DND-41 (cell line): ENCODE data around the gene ENTREP1.

Source experiments
- ATAC-seq: fragments of 200-7000 bp; cut with Tn5 transposase; 3 replicates; pipeline ENCODE4 v1.9.1; 2021; ENCODE audit warnings: low read depth; ENCODE audit not compliant: insufficient read depth
- DNase-seq: peaks from one replicate; pipeline ENCODE4 v3.0.0-alpha.2; 2020
- H2AFZ ChIP-seq: 2 replicates; pipeline ENCODE4 v1.6.0; 2012; ENCODE audit warnings: low read depth, low read length
- H3K27ac ChIP-seq: 2 replicates; pipeline ENCODE4 v1.5.1; 2012; ENCODE audit warnings: low read length, inconsistent platforms
- H3K27me3 ChIP-seq: fragments of 200-600 bp; sonication (generic); 2 replicates; pipeline ENCODE4 v1.6.0; 2012; ENCODE audit warnings: low read length, mild to moderate bottlenecking, inconsistent platforms; ENCODE audit not compliant: insufficient read depth, poor library complexity
- H3K36me3 ChIP-seq: 2 replicates; pipeline ENCODE4 v1.5.1; 2012; ENCODE audit warnings: low read length, inconsistent platforms; ENCODE audit not compliant: insufficient read depth
- H3K4me1 ChIP-seq: 2 replicates; pipeline ENCODE4 v1.5.1; 2012; ENCODE audit warnings: mild to moderate bottlenecking, low read length; ENCODE audit not compliant: insufficient read depth
- H3K4me2 ChIP-seq: 2 replicates; pipeline ENCODE4 v1.6.0; 2012; ENCODE audit warnings: mild to moderate bottlenecking, moderate library complexity, low read length, inconsistent platforms; ENCODE audit not compliant: insufficient read depth
- H3K4me3 ChIP-seq, 2 experiments: fragments of 200-600 bp in 1 of 2; shearing (Covaris generic) in 1 of 2; 2 replicates each; pipeline ENCODE4 v1.5.1; 2012 to 2016; ENCODE audit warnings: inconsistent platforms in 2 of 2, low read length in 2 of 2, mild to moderate bottlenecking in 2 of 2, low read depth in 1 of 2, moderate library complexity in 1 of 2
- H3K79me2 ChIP-seq: 2 replicates; pipeline ENCODE4 v1.6.0; 2012; ENCODE audit warnings: low read length, inconsistent platforms; ENCODE audit not compliant: insufficient read depth
- H3K9ac ChIP-seq: 2 replicates; pipeline ENCODE4 v1.6.0; 2012; ENCODE audit warnings: low read depth, mild to moderate bottlenecking, inconsistent platforms, low read length, moderate library complexity
- H3K9me3 ChIP-seq: 2 replicates; pipeline ENCODE4 v1.5.1; 2012; ENCODE audit warnings: low read length, moderate library complexity, mild to moderate bottlenecking, inconsistent platforms; ENCODE audit not compliant: insufficient read depth, severe bottlenecking
- H4K20me1 ChIP-seq: 2 replicates; pipeline ENCODE4 v1.6.0; 2012; ENCODE audit warnings: low read length; ENCODE audit not compliant: insufficient read depth
- EZH2 ChIP-seq: IDR thresholded peaks from 3 replicates; pipeline ENCODE4 v1.6.1; 2012; ENCODE audit warnings: borderline replicate concordance, low read depth, mild to moderate bottlenecking, moderate library complexity, low read length, inconsistent platforms; ENCODE audit not compliant: severe bottlenecking
- TF ChIP-seq, protein P1 (sequence below): IDR thresholded peaks from 2 replicates; pipeline ENCODE4 v1.5.1; 2012; ENCODE audit warnings: borderline replicate concordance, low read length, moderate library complexity, mild to moderate bottlenecking; ENCODE audit not compliant: poor library complexity, severe bottlenecking; ENCODE audit errors: extremely low read depth

The ENTREP1 gene

DNA sequence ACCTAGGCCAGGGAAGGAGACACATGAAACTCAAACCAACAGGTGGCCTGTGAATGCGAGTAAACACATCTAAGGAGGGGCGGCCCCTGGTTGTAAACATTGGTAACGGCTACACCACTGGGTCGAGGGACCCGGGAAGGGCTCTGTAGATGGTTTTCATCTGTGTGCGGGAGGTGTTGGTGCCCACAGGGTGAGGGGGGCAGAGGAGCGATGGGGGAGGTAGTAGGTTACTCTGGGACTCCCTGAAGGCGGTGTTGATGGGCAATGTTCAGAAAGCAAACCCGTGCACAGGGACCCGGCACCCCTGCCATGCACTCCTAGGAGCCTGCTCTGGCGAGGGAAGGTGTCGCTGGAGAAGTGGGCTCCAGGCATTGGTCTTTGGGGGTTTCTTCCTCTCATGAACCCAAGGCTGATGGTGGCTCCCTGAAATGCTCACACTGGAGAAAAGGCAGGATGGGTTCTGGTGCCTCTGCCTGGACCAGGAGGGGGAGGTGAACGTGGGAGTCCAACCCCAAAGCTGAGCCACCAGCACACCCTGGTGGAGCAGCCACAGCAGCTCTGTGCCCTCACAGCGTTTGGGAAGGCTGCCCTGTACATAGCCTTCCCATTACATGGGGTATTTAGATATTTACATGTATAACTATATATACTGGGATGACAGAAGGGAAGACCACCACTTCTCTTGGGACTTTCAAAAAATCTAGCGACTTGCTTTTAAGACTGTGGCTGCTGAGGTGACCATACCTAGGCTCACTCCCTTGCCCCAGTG, 103.2 kb downstream of the ENTREP1 start:
- Histone ChIP-seq H3K4me1 (no peaks in the 10 kb centered on the region), H3K27me3 (no peaks in the 10 kb centered on the region), H3K79me2 (no peaks in the 10 kb centered on the region), H2AFZ (no peak overlapping the region), H4K20me1 (no peaks in the 10 kb centered on the region), H3K36me3 (no peaks in the 10 kb centered on the region), H3K4me3 (no peak overlapping the region), H3K4me2 (no peak overlapping the region), H3K9me3 (no peaks in the 10 kb centered on the region), H3K27ac (no peak overlapping the region), H3K9ac (no peak overlapping the region)
- DNase-seq (no peak), ATAC-seq (no peak)
- TF ChIP-seq, protein P1, sequence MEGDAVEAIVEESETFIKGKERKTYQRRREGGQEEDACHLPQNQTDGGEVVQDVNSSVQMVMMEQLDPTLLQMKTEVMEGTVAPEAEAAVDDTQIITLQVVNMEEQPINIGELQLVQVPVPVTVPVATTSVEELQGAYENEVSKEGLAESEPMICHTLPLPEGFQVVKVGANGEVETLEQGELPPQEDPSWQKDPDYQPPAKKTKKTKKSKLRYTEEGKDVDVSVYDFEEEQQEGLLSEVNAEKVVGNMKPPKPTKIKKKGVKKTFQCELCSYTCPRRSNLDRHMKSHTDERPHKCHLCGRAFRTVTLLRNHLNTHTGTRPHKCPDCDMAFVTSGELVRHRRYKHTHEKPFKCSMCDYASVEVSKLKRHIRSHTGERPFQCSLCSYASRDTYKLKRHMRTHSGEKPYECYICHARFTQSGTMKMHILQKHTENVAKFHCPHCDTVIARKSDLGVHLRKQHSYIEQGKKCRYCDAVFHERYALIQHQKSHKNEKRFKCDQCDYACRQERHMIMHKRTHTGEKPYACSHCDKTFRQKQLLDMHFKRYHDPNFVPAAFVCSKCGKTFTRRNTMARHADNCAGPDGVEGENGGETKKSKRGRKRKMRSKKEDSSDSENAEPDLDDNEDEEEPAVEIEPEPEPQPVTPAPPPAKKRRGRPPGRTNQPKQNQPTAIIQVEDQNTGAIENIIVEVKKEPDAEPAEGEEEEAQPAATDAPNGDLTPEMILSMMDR = no peak
- no peak for TF ChIP-seq EZH2

DNA sequence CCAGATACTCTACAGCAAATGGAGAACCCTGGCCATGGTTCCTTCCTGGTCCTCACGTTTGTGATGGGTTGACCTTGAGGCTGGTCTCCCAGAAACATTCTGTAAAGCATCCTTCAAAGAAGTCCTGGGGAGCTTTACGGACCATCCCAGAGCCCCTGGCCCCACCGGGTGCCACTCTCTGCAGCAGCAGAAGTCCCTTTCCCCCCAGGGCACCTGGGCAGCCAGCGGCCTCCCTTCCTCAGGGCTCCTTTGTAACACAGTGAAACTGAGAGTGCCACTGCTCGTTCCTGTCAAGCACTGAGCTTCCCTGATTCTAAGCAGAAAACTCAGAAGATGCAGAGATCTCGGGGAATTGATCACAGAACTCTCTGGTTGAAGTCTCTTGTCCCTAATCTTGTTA, 104.3 kb downstream of the ENTREP1 start:
- H3K79me2 ChIP-seq = no peaks in the 10 kb centered on the region
- H4K20me1 ChIP-seq = no peaks in the 10 kb centered on the region
- H3K9me3 ChIP-seq = no peaks in the 10 kb centered on the region
- no peak overlapping the region for H3K27ac ChIP-seq
- no peaks in the 10 kb centered on the region for H3K36me3 ChIP-seq
- TF ChIP-seq, protein P1 = no peak
- no peak for TF ChIP-seq EZH2
- no peak overlapping the region for H3K4me2 ChIP-seq
- H2AFZ ChIP-seq = no peak overlapping the region
- no peak overlapping the region for H3K4me3 ChIP-seq
- no peak overlapping the region for H3K9ac ChIP-seq
- ATAC-seq (no peak), DNase-seq (no peak)
- no peaks in the 10 kb centered on the region for H3K4me1 ChIP-seq
- no peaks in the 10 kb centered on the region for H3K27me3 ChIP-seq

DNA sequence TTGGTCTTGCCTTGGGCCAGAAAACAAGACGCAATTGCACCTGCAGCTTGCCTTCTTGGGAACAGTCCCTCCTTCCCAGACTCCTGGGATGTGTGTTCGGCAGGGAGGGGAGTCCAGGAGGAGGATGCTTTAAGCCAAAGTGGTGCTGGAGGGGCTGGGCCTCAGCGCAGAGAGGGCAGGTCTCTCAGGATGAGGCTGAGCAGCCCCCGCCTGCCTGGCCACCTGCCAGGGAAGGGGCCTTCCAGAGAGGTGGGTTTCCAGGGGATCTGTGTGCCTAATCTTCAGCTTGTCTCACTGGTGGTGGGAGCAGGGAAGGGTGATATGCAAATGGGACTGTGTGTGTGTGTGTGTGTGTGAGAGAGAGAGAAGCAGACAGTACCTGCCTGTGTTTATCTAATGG, 105.2 kb downstream of the ENTREP1 start:
- DNase-seq = no peak
- no peak overlapping the region for H3K9ac ChIP-seq

More for the DNA sequence above, 105.2 kb downstream of the ENTREP1 start:
- Histone ChIP-seq H3K27ac (no peak overlapping the region), H4K20me1 (no peaks in the 10 kb centered on the region), H3K9me3 (no peaks in the 10 kb centered on the region), H3K4me1 (no peaks in the 10 kb centered on the region), H2AFZ (no peak overlapping the region), H3K27me3 (no peaks in the 10 kb centered on the region), H3K4me2 (no peak overlapping the region), H3K4me3 (no peak overlapping the region), H3K36me3 (no peaks in the 10 kb centered on the region), H3K79me2 (no peaks in the 10 kb centered on the region)
- no peak for ATAC-seq
- no peak for TF ChIP-seq EZH2
- TF ChIP-seq, protein P1 = no peak
